RWPE2 (cell line): ENCODE data around the gene STRADB.
"Not testable (repeated sequence)": the region's sequence is repeated elsewhere in the genome, so short reads cannot be mapped to it uniquely, and the experiment has no call there.

ENCODE experiments used
- ATAC-seq: fragments of 200-7000 bp; cut with Tn5 transposase; 3 replicates; pipeline ENCODE4 v1.9.1; 2021; ENCODE audit warnings: low read depth
- DNase-seq: peaks from one replicate; pipeline ENCODE4 v3.0.0-alpha.2; 2020; ENCODE audit warnings: low spot score
- H3K27ac ChIP-seq: fragments of 450-650 bp; 2 replicates; pipeline ENCODE4 v1.5.1; 2017; ENCODE audit warnings: mild to moderate bottlenecking; ENCODE audit not compliant: poor library complexity, severe bottlenecking
- H3K27me3 ChIP-seq: fragments of 250-450 bp; sonication (Bioruptor Pico); 2 replicates; pipeline ENCODE4 v1.5.1; 2021; ENCODE audit warnings: mild to moderate bottlenecking, moderate library complexity; ENCODE audit not compliant: insufficient read depth, poor library complexity, severe bottlenecking
- H3K36me3 ChIP-seq: fragments of 250-450 bp; sonication (Bioruptor Pico); 2 replicates; pipeline ENCODE4 v1.5.1; 2020; ENCODE audit warnings: low read depth, mild to moderate bottlenecking, moderate library complexity
- H3K4me1 ChIP-seq: fragments of 250-450 bp; sonication (Bioruptor Pico); 2 replicates; pipeline ENCODE4 v1.5.1; 2021; ENCODE audit warnings: mild to moderate bottlenecking, moderate library complexity; ENCODE audit not compliant: insufficient read depth, poor library complexity, severe bottlenecking
- H3K4me3 ChIP-seq: fragments of 250-450 bp; sonication (Bioruptor Pico); 2 replicates; pipeline ENCODE4 v1.5.1; 2021; ENCODE audit warnings: mild to moderate bottlenecking, moderate library complexity; ENCODE audit not compliant: severe bottlenecking
- H3K9me3 ChIP-seq: fragments of 250-450 bp; sonication (Bioruptor Pico); 2 replicates; pipeline ENCODE4 v1.5.1; 2021; ENCODE audit warnings: mild to moderate bottlenecking, moderate library complexity; ENCODE audit not compliant: severe bottlenecking
- TF ChIP-seq, protein P1 (sequence below): fragments of 450-650 bp; IDR thresholded peaks from one replicate; pipeline ENCODE4 v1.5.1; 2017; ENCODE audit warnings: mild to moderate bottlenecking, moderate library complexity; ENCODE audit not compliant: poor library complexity, severe bottlenecking

Gene STRADB

DNA sequence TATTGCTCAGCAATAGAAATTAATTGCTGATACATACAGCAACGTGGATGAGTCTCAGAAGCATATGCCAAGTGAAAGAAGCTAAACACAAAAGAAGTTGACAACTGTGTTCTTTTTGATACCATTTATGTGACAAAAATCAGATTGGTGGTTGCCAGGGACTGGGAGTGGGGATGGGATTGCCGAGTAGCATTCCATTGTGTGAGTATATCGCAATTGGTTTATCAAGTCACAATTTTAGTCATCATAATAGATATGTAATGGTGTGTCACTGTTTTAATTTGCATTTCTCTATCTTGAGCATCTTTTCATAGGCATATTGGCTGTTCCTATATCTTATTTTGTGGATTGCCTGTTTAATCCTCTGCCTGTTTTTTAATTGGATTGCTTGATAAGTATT is 20.9 kb downstream of the STRADB start:
- TF ChIP-seq, protein P1, sequence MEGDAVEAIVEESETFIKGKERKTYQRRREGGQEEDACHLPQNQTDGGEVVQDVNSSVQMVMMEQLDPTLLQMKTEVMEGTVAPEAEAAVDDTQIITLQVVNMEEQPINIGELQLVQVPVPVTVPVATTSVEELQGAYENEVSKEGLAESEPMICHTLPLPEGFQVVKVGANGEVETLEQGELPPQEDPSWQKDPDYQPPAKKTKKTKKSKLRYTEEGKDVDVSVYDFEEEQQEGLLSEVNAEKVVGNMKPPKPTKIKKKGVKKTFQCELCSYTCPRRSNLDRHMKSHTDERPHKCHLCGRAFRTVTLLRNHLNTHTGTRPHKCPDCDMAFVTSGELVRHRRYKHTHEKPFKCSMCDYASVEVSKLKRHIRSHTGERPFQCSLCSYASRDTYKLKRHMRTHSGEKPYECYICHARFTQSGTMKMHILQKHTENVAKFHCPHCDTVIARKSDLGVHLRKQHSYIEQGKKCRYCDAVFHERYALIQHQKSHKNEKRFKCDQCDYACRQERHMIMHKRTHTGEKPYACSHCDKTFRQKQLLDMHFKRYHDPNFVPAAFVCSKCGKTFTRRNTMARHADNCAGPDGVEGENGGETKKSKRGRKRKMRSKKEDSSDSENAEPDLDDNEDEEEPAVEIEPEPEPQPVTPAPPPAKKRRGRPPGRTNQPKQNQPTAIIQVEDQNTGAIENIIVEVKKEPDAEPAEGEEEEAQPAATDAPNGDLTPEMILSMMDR: no peak
- Histone ChIP-seq H3K4me3 (no peak overlapping the region), H3K4me1 (peaks cover 3% of the 10 kb centered on the region), H3K36me3 (peaks cover 34% of the 10 kb centered on the region), H3K27me3 (no peaks in the 10 kb centered on the region), H3K9me3 (no peaks in the 10 kb centered on the region), H3K27ac (no peak overlapping the region)
- DNase-seq: no peak
- ATAC-seq: no peak

DNA sequence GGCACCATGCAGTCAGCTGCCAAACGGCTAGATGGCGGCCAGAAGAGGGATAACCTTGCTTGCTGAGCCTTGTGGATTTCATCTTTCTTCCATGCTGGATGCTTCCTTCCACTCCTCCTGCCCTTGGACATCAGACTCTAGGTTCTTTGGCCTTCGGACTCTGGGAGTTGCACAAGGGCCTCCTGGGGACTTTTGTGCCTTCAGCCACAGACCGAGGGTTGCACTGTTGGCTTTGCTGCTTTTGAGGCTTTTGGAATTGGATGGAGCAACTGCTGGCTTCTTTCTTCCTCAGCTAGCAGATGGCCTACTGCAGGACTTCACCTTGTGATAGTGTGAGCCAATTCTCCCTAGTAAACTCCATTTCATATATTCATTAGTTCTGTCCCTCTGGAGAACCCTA is 31.0 kb downstream of the STRADB start:
- DNase-seq (no peak), ATAC-seq (no peak)
- Histone ChIP-seq H3K4me3 (no peak overlapping the region), H3K9me3 (no peaks in the 10 kb centered on the region), H3K4me1 (no peaks in the 10 kb centered on the region), H3K27ac (no peak overlapping the region), H3K27me3 (no peaks in the 10 kb centered on the region), H3K36me3 (peaks cover 10% of the 10 kb centered on the region)
- TF ChIP-seq, protein P1: no peak

- Histone ChIP-seq H3K27me3 (peaks cover 2% of the 10 kb centered on the region), H3K4me3 (no peak overlapping the region), H3K36me3 (peaks cover 5% of the 10 kb centered on the region), H3K27ac (no peak overlapping the region), H3K9me3 (no peaks in the 10 kb centered on the region), H3K4me1 (no peaks in the 10 kb centered on the region)
- DNase-seq (no peak), ATAC-seq (no peak)
- TF ChIP-seq, protein P1: no peak
Observed at GRCh38 chr2:201483342-201483741, 31.8 kb downstream of the STRADB start.

GRCh38 chr2:201483758-201484157 is 32.2 kb downstream of the STRADB start:
- not testable (repeated sequence) for H3K4me1 ChIP-seq, DNase-seq

GRCh38 chr2:201484805-201485204 is 33.3 kb downstream of the STRADB start:
- Histone ChIP-seq H3K4me3 (no peak overlapping the region), H3K27ac (no peak overlapping the region), H3K27me3 (peaks cover 4% of the 10 kb centered on the region), H3K9me3 (no peaks in the 10 kb centered on the region), H3K4me1 (no peaks in the 10 kb centered on the region), H3K36me3 (no peaks in the 10 kb centered on the region; the same call in 1 of the 2 replicates)
- no peak for DNase-seq
- no peak for ATAC-seq
- TF ChIP-seq, protein P1: no peak

More at GRCh38 chr2:201483758-201484157, 32.2 kb downstream of the STRADB start:
- H3K9me3 ChIP-seq, ATAC-seq, H3K27ac ChIP-seq, H3K27me3 ChIP-seq, H3K4me3 ChIP-seq, H3K36me3 ChIP-seq: not testable (repeated sequence)
